ENCODE results near the gene SIKE1. TPM values are rescaled to one million over a fixed set of nuclear protein-coding genes. Genes with fewer than 3 reads are reported as not detected.
"Not testable (repeated sequence)": the region's sequence is repeated elsewhere in the genome, so short reads cannot be mapped to it uniquely, and the experiment has no call there.

SIKE1 gene
- polyA plus RNA-seq, 1 donor from 2014 or later, result 33.9 TPM

DNA sequence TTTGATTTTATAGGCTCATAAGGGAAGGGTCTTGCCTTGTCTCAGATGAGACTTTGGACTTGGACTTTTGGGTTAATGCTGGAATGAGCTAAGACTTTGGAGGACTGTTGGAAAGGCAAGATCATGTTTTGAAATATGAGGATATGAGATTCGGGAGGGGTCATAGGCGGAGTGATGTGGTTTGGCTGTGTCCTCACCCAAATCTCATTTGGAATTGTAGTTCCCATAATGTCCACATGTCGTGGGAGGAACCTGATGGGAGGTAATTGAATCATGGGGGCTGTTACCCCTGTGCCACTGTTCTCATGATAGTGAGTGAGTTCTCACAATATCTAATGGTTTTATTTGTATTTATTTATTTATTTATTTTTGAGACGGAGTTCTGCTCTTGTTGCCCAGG lies 15.8 kb downstream of the SIKE1 start:
- H3K4me3 Mint-ChIP-seq, result peak overlapping the region in 1 of 4 donors; percentile 46
- H3K9me3 Mint-ChIP-seq, result peaks cover 0 to 7% (median 0%) of the 10 kb centered on the region in 3 donors
- no peaks in the 10 kb centered on the region for H3K4me1 Mint-ChIP-seq
- peaks cover 3% of the 10 kb centered on the region for H3K36me3 Mint-ChIP-seq
- peak overlapping the region in 1 of 3 donors; percentile 82 for H3K27ac Mint-ChIP-seq
- no peaks in the 10 kb centered on the region for H3K27me3 Mint-ChIP-seq

DNA sequence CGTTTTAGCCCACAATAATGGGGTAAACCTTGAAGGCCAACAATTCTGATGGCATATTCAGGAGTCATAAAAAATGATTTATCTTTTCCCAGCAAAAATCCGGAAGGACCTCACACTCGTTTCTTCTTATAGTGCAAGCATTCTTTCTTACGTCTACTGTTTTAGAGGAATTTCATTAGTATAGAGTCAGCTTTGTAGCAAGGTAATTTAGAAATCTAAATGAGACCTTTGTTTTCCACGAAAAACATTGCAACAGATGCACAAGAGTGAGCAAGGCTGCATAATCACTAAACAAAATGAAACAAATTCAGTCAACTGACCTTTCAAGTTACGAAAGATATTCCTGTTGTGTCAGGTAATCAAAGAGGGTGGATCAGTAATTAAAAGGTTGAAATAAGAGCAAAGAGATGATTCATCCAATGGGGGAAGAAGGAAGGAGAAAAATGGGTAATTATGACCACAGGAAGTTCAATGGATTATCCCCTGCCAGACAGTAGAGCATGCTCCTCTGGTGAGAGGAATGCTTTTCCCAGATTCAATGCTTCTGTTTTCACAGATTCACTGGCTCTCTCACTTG lies 22.1 kb downstream of the SIKE1 start:
- peaks cover 3% of the 10 kb centered on the region for H3K36me3 Mint-ChIP-seq
- H3K27me3 Mint-ChIP-seq, result no peaks in the 10 kb centered on the region
- peak overlapping the region; percentile 99 to 100 (median 100) for H3K4me3 Mint-ChIP-seq
- peak overlapping the region; percentile 100 for H3K27ac Mint-ChIP-seq
- peaks cover 0 to 5% (median 1%) of the 10 kb centered on the region in 3 donors for H3K9me3 Mint-ChIP-seq
- H3K4me1 Mint-ChIP-seq, result peaks cover 40 to 42% (median 40%) of the 10 kb centered on the region in 3 donors

DNA sequence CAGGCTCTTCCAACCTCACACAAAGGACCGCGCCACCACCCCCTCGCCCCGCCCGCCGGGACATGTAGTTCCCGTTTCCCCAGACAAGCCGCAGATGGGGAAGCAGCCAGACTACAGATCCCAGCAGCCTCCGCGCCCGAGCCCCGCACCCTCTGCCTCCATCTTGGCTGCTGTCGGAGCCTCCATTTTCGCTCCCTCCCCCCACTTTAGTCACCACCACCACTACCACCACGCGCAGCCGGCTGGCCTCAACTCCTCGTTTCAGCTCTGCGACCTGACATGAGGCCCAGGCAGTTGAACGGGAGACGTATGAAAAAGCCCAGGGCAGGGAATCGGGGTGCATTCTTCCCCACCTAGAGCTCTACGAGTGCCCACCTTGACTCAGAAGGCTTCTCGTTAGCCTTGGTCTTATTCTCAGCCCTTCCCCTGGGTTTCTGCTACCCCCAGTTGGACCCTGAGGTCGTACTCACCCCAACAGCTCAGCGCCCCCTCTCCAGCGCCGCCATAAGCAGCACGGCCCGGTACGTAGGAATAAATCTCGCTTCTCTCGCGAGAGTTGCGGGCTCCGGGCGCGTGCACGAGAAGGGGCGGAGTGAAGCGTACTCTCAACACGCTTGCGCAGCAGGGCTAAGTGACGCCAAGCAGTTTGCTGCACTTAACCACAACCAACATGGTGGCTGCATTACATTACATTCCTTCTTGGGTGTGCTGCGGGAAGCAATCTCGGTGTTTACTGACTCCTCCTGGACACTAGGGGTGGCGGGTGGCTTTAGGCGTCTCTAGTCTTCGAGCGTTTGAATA lies 22.8 kb downstream of the SIKE1 start, which contains the start of gene CSDE1:
Gene CSDE1 (minus strand): TSS at position 530 of the 801 bp plus-strand sequence. CDS start 18,094 bp downstream, outside the sequence.
- Mint-ChIP-seq H3K4me3 (peak within 1 kb of the TSS; percentile 99 to 100 (median 100)), H3K9me3 (peaks cover 0 to 1% (median 0%) of the 10 kb centered on the region in 3 donors), H3K36me3 (peaks cover 3% of the 10 kb centered on the region), H3K4me1 (peaks cover 44 to 47% (median 46%) of the 10 kb centered on the region in 3 donors), H3K27ac (peak within 1 kb of the TSS; percentile 100), H3K27me3 (no peaks in the 10 kb centered on the region)

DNA sequence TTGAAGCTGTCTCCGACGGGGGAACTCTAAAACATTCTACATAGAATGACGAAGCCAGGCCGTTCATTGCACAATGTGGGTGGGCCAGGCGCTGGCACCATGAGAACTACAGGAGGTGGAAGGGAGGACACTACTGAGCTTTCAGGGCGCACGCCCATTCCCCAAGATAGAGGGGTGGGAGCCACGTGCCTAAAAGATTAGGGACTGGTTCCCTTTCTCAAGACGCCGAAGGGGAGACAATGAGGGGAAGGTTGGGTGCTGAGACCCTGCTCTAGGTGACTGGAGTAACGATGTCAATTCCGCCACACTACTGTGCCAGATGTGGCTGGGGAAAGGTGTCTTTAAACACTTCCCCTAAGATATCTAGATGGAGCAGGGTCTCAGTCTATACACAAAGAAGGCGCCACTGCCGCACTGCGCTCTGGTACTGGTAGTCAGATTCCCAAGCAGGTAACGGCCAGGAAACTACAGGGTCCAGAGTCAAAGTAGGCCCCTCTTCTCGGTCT lies 23.5 kb downstream of the SIKE1 start:
- H3K4me3 Mint-ChIP-seq, result peak overlapping the region; percentile 99 to 100 (median 100)
- H3K27me3 Mint-ChIP-seq, result no peaks in the 10 kb centered on the region
- H3K27ac Mint-ChIP-seq, result peak overlapping the region; percentile 100
- peaks cover 0 to 1% (median 0%) of the 10 kb centered on the region in 3 donors for H3K9me3 Mint-ChIP-seq
- peaks cover 3% of the 10 kb centered on the region for H3K36me3 Mint-ChIP-seq
- peaks cover 50 to 54% (median 53%) of the 10 kb centered on the region in 3 donors for H3K4me1 Mint-ChIP-seq

DNA sequence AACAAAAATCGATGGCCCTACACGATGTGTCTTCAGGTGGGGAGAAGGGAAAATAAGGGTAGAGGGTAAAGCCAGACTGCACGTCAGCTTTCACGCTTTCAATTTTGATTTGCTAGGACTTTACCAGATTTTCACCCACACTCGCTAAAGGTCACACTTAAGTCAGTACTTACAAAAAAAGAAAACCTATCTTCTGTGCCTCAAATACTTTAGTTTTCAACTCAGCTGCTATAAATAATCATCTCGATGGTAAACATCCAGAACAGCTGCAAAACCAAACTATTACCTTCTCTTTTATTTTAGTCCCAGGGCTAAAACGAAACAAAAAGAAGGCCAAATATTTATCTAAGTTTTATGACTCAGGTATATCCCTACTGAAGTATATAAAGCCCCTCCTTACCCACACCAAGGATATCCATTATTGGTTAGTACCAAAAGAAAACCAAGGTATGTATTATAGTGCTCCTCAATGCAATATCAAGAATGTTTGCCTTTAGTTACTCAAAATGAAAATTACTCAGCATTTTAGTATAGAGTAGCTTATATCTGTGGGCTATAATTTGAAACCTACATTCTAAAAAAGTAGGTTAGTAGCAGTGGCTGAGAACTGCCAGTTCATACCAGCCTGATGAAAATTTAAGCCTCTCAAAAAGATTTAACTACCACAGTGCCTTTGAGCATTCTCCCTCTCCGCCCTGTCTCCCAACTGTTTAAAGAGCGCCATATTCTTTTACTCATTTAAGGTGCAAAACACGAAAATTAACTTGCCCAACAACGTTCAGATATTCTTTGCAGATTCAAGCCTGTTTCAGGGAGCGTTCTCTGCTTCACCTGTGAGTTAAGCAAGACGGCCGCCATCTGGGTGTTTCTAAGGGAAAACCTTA lies 24.2 kb downstream of the SIKE1 start:
- no peaks in the 10 kb centered on the region for H3K27me3 Mint-ChIP-seq
- peaks cover 3% of the 10 kb centered on the region for H3K36me3 Mint-ChIP-seq
- peak overlapping the region; percentile 99 to 100 (median 100) for H3K4me3 Mint-ChIP-seq
- H3K9me3 Mint-ChIP-seq, result peaks cover 0 to 1% (median 0%) of the 10 kb centered on the region in 3 donors
- peaks cover 58 to 60% (median 59%) of the 10 kb centered on the region in 3 donors for H3K4me1 Mint-ChIP-seq
- peak overlapping the region; percentile 59 to 100 (median 100) for H3K27ac Mint-ChIP-seq

DNA sequence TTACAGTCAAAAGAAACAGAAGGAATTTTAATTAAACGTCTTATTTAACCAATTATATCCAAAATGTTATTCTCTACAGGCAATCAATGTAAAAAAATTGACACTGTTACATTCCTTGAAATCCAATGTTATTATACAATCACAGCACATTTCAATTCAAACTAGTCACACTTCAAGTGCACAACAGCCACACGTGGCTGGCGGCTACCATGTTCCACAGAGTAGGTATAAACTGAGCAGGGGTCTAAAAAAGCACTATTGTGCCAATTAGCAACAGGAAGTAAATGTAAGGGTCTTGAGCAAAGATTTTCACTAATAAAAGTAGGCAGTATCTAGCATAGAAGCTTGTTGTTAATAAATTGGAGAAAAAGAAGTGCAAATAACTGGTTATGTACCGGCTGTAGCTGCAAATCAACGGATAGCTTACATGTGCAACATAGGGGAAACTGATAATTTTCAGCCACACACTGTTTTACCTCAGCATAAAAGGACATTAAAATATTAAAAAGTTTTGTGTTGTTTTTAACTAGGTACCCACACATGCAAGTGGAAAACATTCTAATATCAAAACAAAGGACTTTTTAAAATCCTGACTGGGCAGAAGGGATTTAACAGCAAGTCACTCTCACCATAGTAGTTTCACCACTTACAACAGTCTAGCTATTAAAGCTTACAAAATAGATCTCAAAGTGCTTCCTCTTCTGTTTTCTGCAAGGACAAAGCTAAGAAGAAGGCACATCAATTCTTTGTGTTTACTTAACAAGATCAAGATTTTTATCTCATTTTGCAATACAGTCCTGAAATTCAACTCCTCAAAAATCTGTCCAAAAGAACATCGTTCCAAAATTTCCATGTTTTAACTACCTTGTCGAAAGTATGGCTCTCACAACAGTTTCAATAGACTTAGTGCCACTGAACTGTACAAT lies 25.2 kb downstream of the SIKE1 start:
- Mint-ChIP-seq H3K27me3 (no peaks in the 10 kb centered on the region), H3K4me3 (peak overlapping the region; percentile 99 to 100 (median 100)), H3K4me1 (peaks cover 63 to 69% (median 68%) of the 10 kb centered on the region in 3 donors), H3K27ac (peak overlapping the region; percentile 59 to 100 (median 100)), H3K9me3 (peaks cover 0 to 1% (median 0%) of the 10 kb centered on the region in 3 donors), H3K36me3 (peaks cover 3% of the 10 kb centered on the region)

DNA sequence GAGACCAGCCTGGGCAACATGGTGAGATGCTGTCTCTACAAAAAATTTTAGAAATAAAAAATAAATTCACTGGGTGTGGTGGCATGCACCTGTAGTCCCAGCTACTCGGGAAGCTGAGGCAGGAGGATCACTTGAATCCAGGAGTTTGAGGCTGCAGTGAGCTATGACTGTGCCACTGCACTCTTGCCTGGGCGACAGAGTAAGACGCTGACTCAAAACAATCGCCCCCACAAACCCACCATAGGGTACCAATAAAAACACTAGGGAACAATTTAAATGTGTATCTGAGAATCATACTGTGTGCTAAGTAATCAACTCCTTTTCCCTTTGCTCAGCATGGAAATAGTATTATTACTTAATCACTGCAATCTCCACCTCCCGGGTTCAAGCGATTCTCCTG lies 26.8 kb downstream of the SIKE1 start:
- not testable (repeated sequence) for H3K9me3 Mint-ChIP-seq, H3K36me3 Mint-ChIP-seq, H3K27me3 Mint-ChIP-seq
- peak overlapping the region in 2 of 4 donors; percentile 71 to 87 for H3K4me3 Mint-ChIP-seq
- H3K27ac Mint-ChIP-seq, result peak overlapping the region in 2 of 3 donors; percentile 53 to 100
- H3K4me1 Mint-ChIP-seq, result peaks cover 70 to 79% (median 78%) of the 10 kb centered on the region in 3 donors

DNA sequence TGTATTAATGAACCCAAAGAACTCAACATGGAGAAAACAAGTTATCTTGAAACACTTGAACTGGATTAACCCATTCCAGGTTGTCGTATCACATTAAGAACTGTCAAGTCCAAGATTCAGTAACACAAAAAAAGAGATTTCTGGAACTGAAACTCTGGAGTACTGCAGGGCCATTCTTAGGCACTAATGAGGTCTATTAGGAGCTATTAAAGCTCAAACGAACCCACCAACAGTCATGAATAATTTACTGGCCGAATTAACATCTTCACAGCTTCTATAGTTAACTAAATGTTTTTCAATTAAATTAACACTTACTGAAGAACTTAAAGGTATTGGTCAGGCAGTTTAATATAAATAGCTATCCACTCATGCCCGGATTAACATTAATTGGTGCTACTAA lies 27.3 kb downstream of the SIKE1 start:
- Mint-ChIP-seq H3K9me3 (no peaks in the 10 kb centered on the region), H3K36me3 (peaks cover 3% of the 10 kb centered on the region), H3K4me1 (peaks cover 70 to 82% (median 77%) of the 10 kb centered on the region in 3 donors), H3K4me3 (peak overlapping the region in 2 of 4 donors; percentile 28 to 87), H3K27me3 (no peaks in the 10 kb centered on the region), H3K27ac (no peak overlapping the region)

DNA sequence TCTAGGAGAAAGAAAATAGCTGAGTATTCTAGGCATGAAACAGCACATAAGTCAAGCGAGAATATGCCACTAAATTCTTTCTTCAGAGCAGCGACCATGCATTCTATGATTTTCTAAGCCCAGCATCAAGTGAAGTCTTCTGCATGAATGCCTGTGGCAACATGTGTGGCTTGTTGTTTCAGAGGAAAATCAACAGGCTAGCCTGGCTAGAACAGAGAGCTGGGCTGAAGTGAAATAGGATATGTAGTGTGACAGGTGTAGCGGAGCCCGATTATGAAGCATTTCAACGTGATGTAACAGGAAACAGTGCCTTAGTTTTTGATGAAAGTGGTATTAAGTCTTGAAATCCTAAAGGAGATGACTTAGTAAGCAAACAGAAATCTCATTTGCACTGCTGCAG lies 29.7 kb downstream of the SIKE1 start:
- H3K4me3 Mint-ChIP-seq, result no peak overlapping the region
- peaks cover 61 to 80% (median 71%) of the 10 kb centered on the region in 3 donors for H3K4me1 Mint-ChIP-seq
- H3K27ac Mint-ChIP-seq, result peak overlapping the region in 1 of 3 donors; percentile 81
- H3K36me3 Mint-ChIP-seq, result peaks cover 4% of the 10 kb centered on the region
- H3K27me3 Mint-ChIP-seq, result no peaks in the 10 kb centered on the region
- no peaks in the 10 kb centered on the region for H3K9me3 Mint-ChIP-seq

DNA sequence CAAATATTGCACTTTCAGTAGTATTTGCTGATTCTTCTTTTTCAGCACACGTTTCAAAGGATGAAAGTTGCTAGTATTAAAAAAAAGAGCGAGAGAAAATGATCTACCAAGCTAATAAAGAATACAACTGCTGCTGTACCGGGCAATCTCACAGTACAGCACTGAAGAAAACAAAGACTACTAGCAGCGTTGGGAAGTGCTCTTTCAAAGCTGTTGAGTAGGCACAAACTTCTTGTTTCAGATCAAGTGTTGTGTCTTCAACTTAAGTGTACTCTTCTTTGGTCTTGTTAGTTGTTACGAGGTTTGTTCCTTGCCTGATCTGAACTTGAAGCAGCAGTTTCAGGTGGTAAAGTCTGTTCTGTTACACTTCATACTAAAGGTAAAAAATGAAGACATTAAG lies 30.6 kb downstream of the SIKE1 start:
- no peaks in the 10 kb centered on the region for H3K9me3 Mint-ChIP-seq
- H3K4me3 Mint-ChIP-seq, result no peak overlapping the region
- H3K27me3 Mint-ChIP-seq, result no peaks in the 10 kb centered on the region
- no peak overlapping the region for H3K27ac Mint-ChIP-seq
- peaks cover 56 to 75% (median 73%) of the 10 kb centered on the region in 3 donors for H3K4me1 Mint-ChIP-seq
- peaks cover 4% of the 10 kb centered on the region for H3K36me3 Mint-ChIP-seq

DNA sequence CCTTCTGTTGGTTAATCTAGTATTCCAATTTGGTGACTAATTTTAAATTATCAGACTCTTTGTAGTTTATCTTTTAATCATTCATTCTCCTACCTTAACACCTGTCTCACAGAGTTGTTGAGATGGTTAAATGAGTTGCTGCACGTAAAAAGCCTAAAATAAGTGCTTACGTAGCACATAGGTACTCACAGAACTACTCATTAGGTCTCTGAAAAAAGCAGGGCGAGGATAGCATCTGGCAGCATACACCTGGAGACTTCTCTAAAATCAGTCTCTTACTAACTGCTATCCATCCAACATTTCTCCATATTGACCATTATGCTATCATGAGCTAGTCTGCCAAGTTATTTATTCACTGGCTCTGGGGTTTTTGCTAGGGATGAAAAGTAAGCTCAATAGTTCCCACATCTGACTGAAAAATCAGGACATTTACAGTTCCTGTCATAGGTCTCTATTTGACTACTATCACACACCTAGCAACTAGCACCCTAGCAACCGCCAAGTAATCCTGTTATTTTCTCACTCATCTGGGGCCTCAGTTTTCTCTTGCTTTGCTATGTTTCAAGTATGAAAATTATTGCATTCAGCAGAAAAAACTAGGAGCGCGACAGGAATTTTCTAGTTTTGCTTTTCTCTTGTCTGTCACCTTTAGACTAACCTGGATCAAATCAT lies 33.9 kb downstream of the SIKE1 start:
- peaks cover 42 to 57% (median 53%) of the 10 kb centered on the region in 3 donors for H3K4me1 Mint-ChIP-seq
- peak overlapping the region in 1 of 3 donors; percentile 13 for H3K27ac Mint-ChIP-seq
- H3K36me3 Mint-ChIP-seq, result peaks cover 2% of the 10 kb centered on the region
- H3K9me3 Mint-ChIP-seq, result no peaks in the 10 kb centered on the region
- no peak overlapping the region for H3K4me3 Mint-ChIP-seq
- no peaks in the 10 kb centered on the region for H3K27me3 Mint-ChIP-seq

DNA sequence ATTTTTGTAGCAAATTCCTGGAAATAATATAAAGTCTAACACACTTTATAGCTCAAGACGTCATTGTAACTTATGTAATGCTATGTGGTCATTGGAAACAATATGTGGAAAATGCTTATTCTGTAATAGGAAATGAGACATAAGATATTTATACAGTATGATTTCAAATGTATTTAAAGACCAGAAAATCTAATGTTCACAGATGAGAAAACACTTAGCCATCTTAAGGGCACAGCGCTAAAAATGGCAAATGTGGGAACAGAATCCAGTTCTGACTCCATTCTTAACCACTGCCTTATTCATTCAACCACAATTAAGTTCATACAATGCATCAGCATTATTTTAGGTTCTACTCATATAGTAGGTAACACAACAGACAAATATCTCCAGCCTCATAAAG lies 35.2 kb downstream of the SIKE1 start:
- H3K36me3 Mint-ChIP-seq, result peaks cover 2% of the 10 kb centered on the region
- no peak overlapping the region for H3K27ac Mint-ChIP-seq
- H3K4me3 Mint-ChIP-seq, result no peak overlapping the region
- no peaks in the 10 kb centered on the region for H3K27me3 Mint-ChIP-seq
- no peaks in the 10 kb centered on the region for H3K9me3 Mint-ChIP-seq
- peaks cover 37 to 48% (median 47%) of the 10 kb centered on the region in 3 donors for H3K4me1 Mint-ChIP-seq
